ENCODE data around the gene PRKCD. TPM values are rescaled to one million over a fixed set of nuclear protein-coding genes. Genes with fewer than 3 reads are reported as not detected.

The PRKCD gene
- total and polyA plus RNA-seq, 2 experiments from 2014 or later, result 12.3 to 23.6 TPM

GRCh38 chr3:53238886-53239285, 77.9 kb downstream of the PRKCD start:
- no peak for TF ChIP-seq CTCF (IDR thresholded peaks at IDR 0.05; ENCODE audit: poor library complexity)
- no peak for TF ChIP-seq EZH2phosphoT487 (IDR thresholded peaks at IDR 0.05; ENCODE audit: low read depth, severe bottlenecking, unreplicated experiment)
- TF ChIP-seq EZH2 (IDR thresholded peaks at IDR 0.05; ENCODE audit: borderline replicate concordance), result no peak
- H3K27me3 ChIP-seq, result no peaks in the 10 kb centered on the region
- H4K20me1 ChIP-seq (ENCODE audit: insufficient read depth, poor library complexity, severe bottlenecking), result peaks cover 19% of the 10 kb centered on the region
- DNase-seq (ENCODE audit: low spot score), result no peak
- peaks cover 22% of the 10 kb centered on the region for H3K4me1 ChIP-seq (ENCODE audit: insufficient read depth)
- H3K4me3 ChIP-seq, result no peak overlapping the region
- no peak overlapping the region for H2AFZ ChIP-seq
- H3K27ac ChIP-seq, result peak overlapping the region; percentile 84
- 91% methylated on average over 4 of the region's 4 CpGs for WGBS (ENCODE audit: low lambda C conversion rate, missing lambda C conversion rate)
- H3K79me2 ChIP-seq, result peaks cover 43% of the 10 kb centered on the region
- H3K9me2 ChIP-seq (replicated peaks; ENCODE audit: insufficient read depth), result no peaks in the 10 kb centered on the region
- H3K36me3 ChIP-seq (replicated peaks; ENCODE audit: insufficient read depth, low read depth), result no peaks in the 10 kb centered on the region
- no peak overlapping the region for H3K4me2 ChIP-seq
- no peaks in the 10 kb centered on the region for H3K9me3 ChIP-seq (ENCODE audit: low read depth)

GRCh38 chr3:53239800-53240199, 78.8 kb downstream of the PRKCD start:
- Histone ChIP-seq H3K9me2 (replicated peaks; ENCODE audit: insufficient read depth) (no peaks in the 10 kb centered on the region), H3K4me2 (no peak overlapping the region), H3K4me1 (ENCODE audit: insufficient read depth) (peaks cover 22% of the 10 kb centered on the region), H3K79me2 (peaks cover 52% of the 10 kb centered on the region), H3K27me3 (no peaks in the 10 kb centered on the region), H4K20me1 (ENCODE audit: insufficient read depth, poor library complexity, severe bottlenecking) (peaks cover 27% of the 10 kb centered on the region), H2AFZ (no peak overlapping the region), H3K27ac (peak overlapping the region; percentile 84), H3K36me3 (replicated peaks; ENCODE audit: insufficient read depth, low read depth) (no peaks in the 10 kb centered on the region), H3K9me3 (ENCODE audit: low read depth) (no peaks in the 10 kb centered on the region), H3K4me3 (no peak overlapping the region)
- TF ChIP-seq EZH2 (IDR thresholded peaks at IDR 0.05; ENCODE audit: borderline replicate concordance), result no peak
- TF ChIP-seq CTCF (IDR thresholded peaks at IDR 0.05; ENCODE audit: poor library complexity), result no peak
- no peak for TF ChIP-seq EZH2phosphoT487 (IDR thresholded peaks at IDR 0.05; ENCODE audit: low read depth, severe bottlenecking, unreplicated experiment)
- no peak for DNase-seq (ENCODE audit: low spot score)
- WGBS (ENCODE audit: low lambda C conversion rate, missing lambda C conversion rate), result 92% methylated on average over 5 of the region's 5 CpGs

- Histone ChIP-seq H3K27me3 (no peaks in the 10 kb centered on the region), H3K4me3 (no peak overlapping the region), H3K9me3 (ENCODE audit: low read depth) (no peaks in the 10 kb centered on the region), H3K9me2 (replicated peaks; ENCODE audit: insufficient read depth) (no peaks in the 10 kb centered on the region), H3K4me2 (no peak overlapping the region), H3K79me2 (peaks cover 67% of the 10 kb centered on the region), H2AFZ (no peak overlapping the region), H3K27ac (no peak overlapping the region), H3K36me3 (replicated peaks; ENCODE audit: insufficient read depth, low read depth) (no peaks in the 10 kb centered on the region), H4K20me1 (ENCODE audit: insufficient read depth, poor library complexity, severe bottlenecking) (peaks cover 39% of the 10 kb centered on the region), H3K4me1 (ENCODE audit: insufficient read depth) (peaks cover 22% of the 10 kb centered on the region)
- TF ChIP-seq EZH2 (IDR thresholded peaks at IDR 0.05; ENCODE audit: borderline replicate concordance) (no peak), EZH2phosphoT487 (IDR thresholded peaks at IDR 0.05; ENCODE audit: low read depth, severe bottlenecking, unreplicated experiment) (no peak)
- no peak for DNase-seq (ENCODE audit: low spot score)
- WGBS (ENCODE audit: low lambda C conversion rate, missing lambda C conversion rate), result 96% methylated on average over 26 of the region's 28 CpGs
Measured at GRCh38 chr3:53240989-53241972, 80.3 kb downstream of the PRKCD start.

GRCh38 chr3:53242155-53242554, 81.1 kb downstream of the PRKCD start:
- H3K27ac ChIP-seq, result no peak overlapping the region
- H3K9me3 ChIP-seq (ENCODE audit: low read depth), result no peaks in the 10 kb centered on the region
- H3K79me2 ChIP-seq, result peaks cover 70% of the 10 kb centered on the region
- no peak overlapping the region for H3K4me2 ChIP-seq
- DNase-seq (ENCODE audit: low spot score), result no peak
- H3K9me2 ChIP-seq (replicated peaks; ENCODE audit: insufficient read depth), result no peaks in the 10 kb centered on the region
- H3K4me1 ChIP-seq (ENCODE audit: insufficient read depth), result peaks cover 18% of the 10 kb centered on the region
- TF ChIP-seq EZH2 (IDR thresholded peaks at IDR 0.05; ENCODE audit: borderline replicate concordance) (no peak), EZH2phosphoT487 (IDR thresholded peaks at IDR 0.05; ENCODE audit: low read depth, severe bottlenecking, unreplicated experiment) (no peak), CTCF (IDR thresholded peaks at IDR 0.05; ENCODE audit: poor library complexity) (no peak)
- H3K4me3 ChIP-seq, result no peak overlapping the region
- WGBS (ENCODE audit: low lambda C conversion rate, missing lambda C conversion rate), result 88% methylated on average over 6 of the region's 7 CpGs
- H2AFZ ChIP-seq, result no peak overlapping the region
- no peaks in the 10 kb centered on the region for H3K36me3 ChIP-seq (replicated peaks; ENCODE audit: insufficient read depth, low read depth)
- peaks cover 44% of the 10 kb centered on the region for H4K20me1 ChIP-seq (ENCODE audit: insufficient read depth, poor library complexity, severe bottlenecking)
- no peaks in the 10 kb centered on the region for H3K27me3 ChIP-seq
